Activated CD8-positive, alpha-beta T cell treated with anti-CD3 and anti-CD28 coated beads for 36 hours (primary cell): ENCODE measurements around the gene UNC5A. TPM values are rescaled to one million over a fixed set of nuclear protein-coding genes. Genes with fewer than 3 reads are reported as not detected.

Source experiments
- ATAC-seq: fragments of 200-7000 bp; cut with Tn5 transposase; one replicate; pipeline ENCODE4 v1.10.0; 2021; ENCODE audit warnings: mild to moderate bottlenecking, moderate library complexity
- CTCF ChIA-PET: fragments of 350-600 bp; sonication (Branson Sonifier 250); formaldehyde crosslinking; loops from one replicate; lab custom pipeline; 2021; ENCODE audit warnings: antibody characterized with exemption; lab: Charles Lee
- POLR2A ChIA-PET: fragments of 350-600 bp; sonication (Branson Sonifier 250); formaldehyde crosslinking; loops from one replicate; lab custom pipeline; 2021; ENCODE audit warnings: antibody characterized with exemption; lab: Charles Lee
- DNase-seq: peaks from one replicate; pipeline ENCODE4 v3.0.0-alpha.2; 2020
- H3K27ac Mint-ChIP-seq: one replicate; pipeline ENCODE4 v1.8.0; 2021; ENCODE audit warnings: mild to moderate bottlenecking, mixed read lengths
- H3K27me3 Mint-ChIP-seq: one replicate; pipeline ENCODE4 v1.8.0; 2021; ENCODE audit warnings: mixed read lengths
- H3K36me3 Mint-ChIP-seq: one replicate; pipeline ENCODE4 v1.8.0; 2021; ENCODE audit warnings: low read depth, mixed read lengths
- H3K4me1 Mint-ChIP-seq: one replicate; pipeline ENCODE4 v1.8.0; 2021; ENCODE audit warnings: low read depth, mixed read lengths
- H3K4me3 Mint-ChIP-seq: one replicate; pipeline ENCODE4 v1.8.0; 2021; ENCODE audit warnings: mild to moderate bottlenecking, moderate library complexity, mixed read lengths
- H3K9me3 Mint-ChIP-seq: one replicate; pipeline ENCODE4 v1.8.0; 2021; ENCODE audit warnings: mixed read lengths
- CTCF ChIP-seq: fragments of 200-600 bp; IDR thresholded peaks from one replicate; pipeline ENCODE4 v1.8.0; 2022; ENCODE audit warnings: antibody characterized with exemption, mild to moderate bottlenecking
- intact Hi-C: fragments of 100-400 bp; cut with micrococcal nuclease; formaldehyde crosslinking; loops from one replicate; pipeline ENCODE4 v1.10.0; 2022
- total RNA-seq, 2 experiments: library from RNA; stranded (reverse); gene quantifications; one replicate each; pipeline ENCODE4 v1.2.3, GENCODE V29; 2021

Gene UNC5A
- total RNA-seq, 2 experiments from 2014 or later: not detected

GRCh38 chr5:176813587-176814312 lies 3.4 kb downstream of the UNC5A start:
- ATAC-seq: no peak
- Mint-ChIP-seq H3K27ac (no peak overlapping the region), H3K36me3 (no peaks in the 10 kb centered on the region), H3K27me3 (peaks cover 60% of the 10 kb centered on the region), H3K4me3 (no peak overlapping the region), H3K4me1 (peaks cover 18% of the 10 kb centered on the region), H3K9me3 (no peaks in the 10 kb centered on the region)
- ChIA-PET POLR2A (no interaction called here), CTCF (interaction anchor here (0.8 to 5.3 kb wide), 5 partner anchors 22 to 299 kb away, joined by 3 to 33 read pairs (median 3); no protein-coding TSS in a partner anchor)
- intact Hi-C loops: no loop called here
- no peak for TF ChIP-seq CTCF
- no peak for DNase-seq

GRCh38 chr5:176814313-176814685 lies 3.9 kb downstream of the UNC5A start:
- Mint-ChIP-seq H3K4me3 (no peak overlapping the region), H3K9me3 (no peaks in the 10 kb centered on the region), H3K36me3 (no peaks in the 10 kb centered on the region), H3K27me3 (peaks cover 60% of the 10 kb centered on the region), H3K27ac (no peak overlapping the region), H3K4me1 (peaks cover 16% of the 10 kb centered on the region)
- ATAC-seq: no peak
- ChIA-PET POLR2A (no interaction called here), CTCF (interaction anchor here (0.9 to 5.3 kb wide), 2 partner anchors 155 to 298 kb away, joined by 3 to 33 read pairs; no protein-coding TSS in a partner anchor)
- no peak for DNase-seq
- no peak for TF ChIP-seq CTCF
- intact Hi-C loops: no loop called here

GRCh38 chr5:176814836-176815438 lies 4.6 kb downstream of the UNC5A start:
- Mint-ChIP-seq H3K9me3 (no peaks in the 10 kb centered on the region), H3K4me3 (no peak overlapping the region), H3K36me3 (no peaks in the 10 kb centered on the region), H3K4me1 (peaks cover 14% of the 10 kb centered on the region), H3K27me3 (peaks cover 62% of the 10 kb centered on the region), H3K27ac (no peak overlapping the region)
- no peak for DNase-seq
- no peak for TF ChIP-seq CTCF
- intact Hi-C loops: no loop called here
- ATAC-seq: no peak
- ChIA-PET CTCF (interaction anchor here (5.3 kb wide), 1 partner anchor 155 kb away, joined by 33 read pairs; no protein-coding TSS in a partner anchor), POLR2A (no interaction called here)

GRCh38 chr5:176816043-176816745 lies 5.8 kb downstream of the UNC5A start:
- ChIA-PET POLR2A (no interaction called here), CTCF (interaction anchor here (1.0 to 5.3 kb wide), 2 partner anchors 11 to 157 kb away, joined by 3 to 33 read pairs; no protein-coding TSS in a partner anchor)
- DNase-seq (no peak), ATAC-seq (no peak)
- TF ChIP-seq CTCF: no peak
- intact Hi-C loops: no loop called here
- peaks cover 68% of the 10 kb centered on the region for H3K27me3 Mint-ChIP-seq
- H3K4me3 Mint-ChIP-seq: peak overlapping the region; percentile 37
- H3K9me3 Mint-ChIP-seq: no peaks in the 10 kb centered on the region
- H3K27ac Mint-ChIP-seq: no peak overlapping the region
- H3K4me1 Mint-ChIP-seq: peaks cover 12% of the 10 kb centered on the region
- H3K36me3 Mint-ChIP-seq: no peaks in the 10 kb centered on the region
